ENCODE results near the gene FAM107B. TPM values are rescaled to one million over a fixed set of nuclear protein-coding genes. Genes with fewer than 3 reads are reported as not detected.
A peak's percentile ranks its signal among the peaks of the same experiment; 100 is the strongest.

Gene FAM107B
- total and polyA plus RNA-seq, 10 of the 15 experiments (the other 5 are each of a cell fraction or from before 2014, with no cell fraction given), result 22.9 to 162 (median 86.6) TPM

DNA sequence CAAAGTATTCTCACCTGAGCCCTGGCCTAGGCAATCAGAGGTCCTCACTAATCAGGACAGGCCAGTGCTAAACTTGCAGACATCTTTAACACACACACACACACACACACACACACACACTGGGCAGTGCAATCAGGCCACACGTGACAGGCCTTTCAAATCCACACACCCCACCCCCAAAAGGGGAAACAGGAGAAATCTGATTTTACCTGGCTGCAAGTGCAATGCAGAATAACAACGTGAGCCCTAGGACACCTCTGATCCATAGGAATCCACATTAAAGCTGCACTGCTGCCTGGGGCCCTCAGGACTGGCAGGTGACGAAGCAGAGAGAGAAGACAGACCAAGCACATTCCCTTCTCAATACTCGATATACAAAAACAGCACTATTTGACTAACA, 218.9 kb downstream of the FAM107B start:
- ChIA-PET SMC1A (ENCODE audit: uncharacterized antibody, unreplicated experiment) (interaction anchor here (0.8 to 3.8 kb wide), 5 partner anchors 10 to 185 kb away, joined by 3 to 14 read pairs (median 5); no protein-coding TSS in a partner anchor), CTCF (interaction anchor here (0.6 to 1.7 kb wide), 6 partner anchors 16 to 416 kb away, joined by 3 to 5 read pairs (median 4); no protein-coding TSS in a partner anchor), RAD21 (ENCODE audit: unreplicated experiment) (interaction anchor here (0.9 to 1.2 kb wide), 2 partner anchors 33 to 282 kb away, joined by 3 read pairs; partner anchors contain the start of genes HSPA14 and MSANTD7), POLR2A (interaction anchor here (1.3 kb wide), 1 partner anchor 49 kb away, joined by 3 read pairs; no protein-coding TSS in a partner anchor)
- Histone ChIP-seq H3K79me2 (ENCODE audit: control insufficient read depth, insufficient read depth, low read length) (peaks cover 49% of the 10 kb centered on the region), H3K27me3 (replicated peaks in 1 of 2; ENCODE audit: control insufficient read depth in 2 of 2, insufficient read depth in 2 of 2, low read length in 1 of 2) (no peaks in the 10 kb centered on the region), H4K20me1 (ENCODE audit: control insufficient read depth, insufficient read depth) (no peaks in the 10 kb centered on the region), H3K4me2 (ENCODE audit: control insufficient read depth, insufficient read depth) (peak overlapping the region; percentile 53), H3K9ac (ENCODE audit: control insufficient read depth, insufficient read depth, low read length) (no peak overlapping the region), H2AFZ (ENCODE audit: control insufficient read depth, low read depth, low read length) (peak overlapping the region; percentile 24; the same call in 1 of the 2 replicates), H3K36me3 (ENCODE audit: control insufficient read depth in 2 of 2, insufficient read depth in 2 of 2, low read length in 1 of 2) (peaks cover 11% of the 10 kb centered on the region in 2 experiments; a peak in 3 of 4 replicates), H3K4me3 (no peak overlapping the region), H3K27ac (ENCODE audit: control insufficient read depth, insufficient read depth) (peak overlapping the region; percentile 46; the same call in 1 of the 2 replicates), H3K4me1 (ENCODE audit: control insufficient read depth, insufficient read depth, low read length) (peaks cover 36% of the 10 kb centered on the region), H3K9me3 (replicated peaks; ENCODE audit: control insufficient read depth, insufficient read depth, low read length) (no peaks in the 10 kb centered on the region)
- FAIRE-seq, result no peak
- intact Hi-C loops (cut with micrococcal nuclease; ENCODE audit: unreplicated experiment) (loop anchor here (2.0 kb wide), 1 partner anchor 57 kb away; no protein-coding TSS in a partner anchor), in situ Hi-C loops (cut with MboI) (no loop called here)
- TF ChIP-seq BHLHE40 (IDR thresholded peaks at IDR 0.05; ENCODE audit: borderline replicate concordance in 1 of 2, low read depth in 2 of 2, low read length in 1 of 2) (peak in 1 of 2 experiments; percentile 37; a peak in 1 of 4 replicates), JUNB (IDR thresholded peaks at IDR 0.05) (no peak)
- ATAC-seq, result peak; percentile 7; the same call in 2 of the 3 replicates
- DNase-seq (ENCODE audit: low read depth, low spot score), result no peak
- no TSS peak for BruUV-seq (replicated peaks)
- WGBS (ENCODE audit: insufficient coverage, insufficient replicate concordance, low lambda C conversion rate, missing lambda C conversion rate), result 37% methylated on average over 4 of the region's 4 CpGs

DNA sequence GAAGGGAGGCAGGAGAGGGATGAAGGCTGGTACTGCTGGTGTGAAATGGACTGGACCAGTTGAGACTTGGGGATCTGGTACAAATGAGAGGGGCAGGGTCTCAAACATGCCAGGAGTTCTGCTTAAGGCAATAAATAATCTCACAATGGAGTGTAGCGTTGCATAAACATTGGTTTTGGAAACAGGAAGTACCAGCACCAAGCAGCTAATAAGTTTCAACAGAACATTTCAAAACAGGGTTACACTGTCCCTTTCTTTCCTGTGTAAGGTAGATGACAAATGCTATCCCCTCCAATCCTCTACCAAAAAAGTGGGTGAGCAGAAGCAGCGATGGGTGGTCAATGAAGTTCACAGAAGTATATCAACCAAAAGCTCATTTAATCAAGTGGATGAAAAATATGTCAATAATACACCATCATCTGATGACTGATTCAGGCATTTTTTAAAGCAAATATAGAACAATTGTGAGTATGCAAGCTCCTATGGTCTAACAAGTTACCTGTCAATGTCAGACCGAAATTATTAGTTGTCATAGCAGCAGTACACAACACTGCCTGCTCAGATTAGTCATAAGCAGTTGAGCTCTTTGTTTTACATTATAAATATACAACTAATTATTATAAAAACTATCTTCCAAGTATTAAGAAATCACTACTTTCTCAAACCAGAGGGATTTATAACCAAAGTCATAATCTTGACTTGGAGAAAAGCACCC, 220.0 kb downstream of the FAM107B start:
- ATAC-seq (peak; percentile 61), DNase-seq (ENCODE audit: low read depth, low spot score) (no peak), FAIRE-seq (no peak)
- CTCF ChIA-PET, result interaction anchor here (0.7 to 3.8 kb wide), 6 partner anchors 9 to 529 kb away, joined by 3 to 24 read pairs (median 4); no protein-coding TSS in a partner anchor
- H3K9me3 ChIP-seq (replicated peaks; ENCODE audit: control insufficient read depth, insufficient read depth, low read length), result no peaks in the 10 kb centered on the region
- SMC1A ChIA-PET (ENCODE audit: uncharacterized antibody, unreplicated experiment), result interaction anchor here (0.7 to 3.1 kb wide), 12 partner anchors 9 to 283 kb away, joined by 3 to 12 read pairs (median 3); no protein-coding TSS in a partner anchor
- in situ Hi-C loops (cut with MboI) (no loop called here), intact Hi-C loops (cut with micrococcal nuclease; ENCODE audit: unreplicated experiment) (no loop called here)
- RAD21 ChIA-PET (ENCODE audit: unreplicated experiment), result interaction anchor here (1.1 to 2.1 kb wide), 5 partner anchors 34 to 283 kb away, joined by 3 to 8 read pairs (median 3); partner anchors contain the start of gene CDNF
- POLR2A ChIA-PET, result interaction anchor here (0.8 to 1.0 kb wide), 3 partner anchors 8 to 399 kb away, joined by 3 to 4 read pairs (median 3); no protein-coding TSS in a partner anchor
- BruUV-seq (replicated peaks), result no TSS peak
- no peak overlapping the region for H3K4me3 ChIP-seq
- 2% methylated on average over 3 of the region's 3 CpGs for WGBS (ENCODE audit: insufficient coverage, insufficient replicate concordance, low lambda C conversion rate, missing lambda C conversion rate)
- 0 out of 2 replicates have a peak overlapping the region, but pooled peaks have one; percentile 22 for H3K27ac ChIP-seq (ENCODE audit: control insufficient read depth, insufficient read depth)
- peak overlapping the region; percentile 37; the same call in 1 of the 2 replicates for H2AFZ ChIP-seq (ENCODE audit: control insufficient read depth, low read depth, low read length)
- peaks cover 34% of the 10 kb centered on the region for H3K4me1 ChIP-seq (ENCODE audit: control insufficient read depth, insufficient read depth, low read length)
- peaks cover 11% of the 10 kb centered on the region in 2 experiments; a peak in 3 of 4 replicates for H3K36me3 ChIP-seq (ENCODE audit: control insufficient read depth in 2 of 2, insufficient read depth in 2 of 2, low read length in 1 of 2)
- no peak overlapping the region for H3K9ac ChIP-seq (ENCODE audit: control insufficient read depth, insufficient read depth, low read length)
- no peak overlapping the region for H3K4me2 ChIP-seq (ENCODE audit: control insufficient read depth, insufficient read depth)
- H3K27me3 ChIP-seq (replicated peaks in 1 of 2; ENCODE audit: control insufficient read depth in 2 of 2, insufficient read depth in 2 of 2, low read length in 1 of 2), result no peaks in the 10 kb centered on the region
- peaks cover 38% of the 10 kb centered on the region for H3K79me2 ChIP-seq (ENCODE audit: control insufficient read depth, insufficient read depth, low read length)
- no peaks in the 10 kb centered on the region for H4K20me1 ChIP-seq (ENCODE audit: control insufficient read depth, insufficient read depth)
- TF ChIP-seq, protein P1, sequence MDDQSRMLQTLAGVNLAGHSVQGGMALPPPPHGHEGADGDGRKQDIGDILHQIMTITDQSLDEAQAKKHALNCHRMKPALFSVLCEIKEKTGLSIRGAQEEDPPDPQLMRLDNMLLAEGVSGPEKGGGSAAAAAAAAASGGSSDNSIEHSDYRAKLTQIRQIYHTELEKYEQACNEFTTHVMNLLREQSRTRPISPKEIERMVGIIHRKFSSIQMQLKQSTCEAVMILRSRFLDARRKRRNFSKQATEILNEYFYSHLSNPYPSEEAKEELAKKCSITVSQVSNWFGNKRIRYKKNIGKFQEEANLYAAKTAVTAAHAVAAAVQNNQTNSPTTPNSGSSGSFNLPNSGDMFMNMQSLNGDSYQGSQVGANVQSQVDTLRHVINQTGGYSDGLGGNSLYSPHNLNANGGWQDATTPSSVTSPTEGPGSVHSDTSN (IDR thresholded peaks at IDR 0.05; ENCODE audit: insufficient replicate concordance, low read depth, low read length), result no peak
- TF ChIP-seq YY1 (IDR thresholded peaks at IDR 0.05; ENCODE audit: low read depth, low read length) (no peak), BCL11A (IDR thresholded peaks at IDR 0.05; ENCODE audit: low read depth, low read length) (no peak), GATAD2B (conservative IDR thresholded peaks at IDR 0.05; ENCODE audit: low read depth) (no peak), CHD2 (IDR thresholded peaks at IDR 0.05; ENCODE audit: borderline replicate concordance, low read depth, low read length) (no peak), STAT3 (IDR thresholded peaks at IDR 0.05; ENCODE audit: low read depth, low read length) (no peak), POLR2AphosphoS2 (IDR thresholded peaks at IDR 0.05; ENCODE audit: low read depth, low read length) (no peak), ZZZ3 (IDR thresholded peaks at IDR 0.05; ENCODE audit: control insufficient read depth, insufficient read length, low read depth) (no peak), NBN (IDR thresholded peaks at IDR 0.05) (no peak), CEBPB (IDR thresholded peaks at IDR 0.05; ENCODE audit: borderline replicate concordance in 1 of 2, low read depth in 2 of 2, low read length in 2 of 2) (no peak)
- TF ChIP-seq, protein P2, sequence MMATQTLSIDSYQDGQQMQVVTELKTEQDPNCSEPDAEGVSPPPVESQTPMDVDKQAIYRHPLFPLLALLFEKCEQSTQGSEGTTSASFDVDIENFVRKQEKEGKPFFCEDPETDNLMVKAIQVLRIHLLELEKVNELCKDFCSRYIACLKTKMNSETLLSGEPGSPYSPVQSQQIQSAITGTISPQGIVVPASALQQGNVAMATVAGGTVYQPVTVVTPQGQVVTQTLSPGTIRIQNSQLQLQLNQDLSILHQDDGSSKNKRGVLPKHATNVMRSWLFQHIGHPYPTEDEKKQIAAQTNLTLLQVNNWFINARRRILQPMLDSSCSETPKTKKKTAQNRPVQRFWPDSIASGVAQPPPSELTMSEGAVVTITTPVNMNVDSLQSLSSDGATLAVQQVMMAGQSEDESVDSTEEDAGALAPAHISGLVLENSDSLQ (IDR thresholded peaks at IDR 0.05), result peak; percentile 67

Data from GM12878 (cell line).